ENCODE measurements around the gene ZNF740. TPM values are rescaled to one million over a fixed set of nuclear protein-coding genes. Genes with fewer than 3 reads are reported as not detected.

The ZNF740 gene
- total and polyA plus RNA-seq, 2 of the 8 experiments (the other 6 are each of a cell fraction or from before 2014, with no cell fraction given), result 8.2 to 40.0 TPM

- Histone ChIP-seq H2BK120ac (replicated peaks; ENCODE audit: low read depth, low read length) (no peak overlapping the region), H2AK5ac (ENCODE audit: low read depth, low read length) (no peak overlapping the region), H2AFZ (ENCODE audit: low read length) (no peak overlapping the region), H2BK20ac (ENCODE audit: low read length) (no peak overlapping the region), H3K4me3 (ENCODE audit: extremely low read depth in 1 of 4, insufficient read depth in 2 of 4, low read depth in 3 of 4, low read length in 4 of 4) (no peak overlapping the region), H3K79me1 (ENCODE audit: low read depth, low read length) (no peaks in the 10 kb centered on the region), H3K23me2 (ENCODE audit: low read depth, low read length) (peaks cover 2% of the 10 kb centered on the region; the same call in 1 of the 2 replicates), H3K9ac (replicated peaks in 1 of 4; ENCODE audit: extremely low read depth in 1 of 4, low read depth in 3 of 4, low read length in 3 of 4) (no peak overlapping the region), H4K91ac (replicated peaks; ENCODE audit: insufficient read length, low read length) (no peak overlapping the region), H3K9me3 (ENCODE audit: insufficient read depth in 2 of 2, low read depth in 1 of 2, low read length in 1 of 2) (no peaks in the 10 kb centered on the region), H3K56ac (replicated peaks; ENCODE audit: insufficient read length, low read depth, low read length) (no peak overlapping the region), H3K27me3 (replicated peaks in 1 of 4; ENCODE audit: control insufficient read depth in 3 of 4, extremely low read depth in 1 of 4, insufficient read depth in 3 of 4, low read length in 3 of 4) (peaks cover 2 to 37% (median 19%) of the 10 kb centered on the region in 4 experiments), H3K36me3 (ENCODE audit: control insufficient read depth in 2 of 4, insufficient read depth in 4 of 4, low read length in 3 of 4) (peaks cover 0 to 2% (median 0%) of the 10 kb centered on the region in 4 experiments; a peak in 1 of 8 replicates), H4K20me1 (replicated peaks in 1 of 2; ENCODE audit: control insufficient read depth in 1 of 2, insufficient read depth in 2 of 2, low read length in 2 of 2) (peaks cover 2 to 7% of the 10 kb centered on the region in 2 experiments), H3K4ac (replicated peaks; ENCODE audit: insufficient read length, low read depth, low read length) (no peak overlapping the region), H2BK15ac (ENCODE audit: low read length) (no peak overlapping the region), H4K8ac (ENCODE audit: extremely low read depth, insufficient read depth, low read length) (no peak overlapping the region), H2BK12ac (ENCODE audit: low read depth, low read length) (no peak overlapping the region), H4K5ac (ENCODE audit: insufficient read length, low read depth, low read length) (no peak overlapping the region), H3K23ac (ENCODE audit: insufficient read length) (no peak overlapping the region), H3K4me1 (replicated peaks in 1 of 4; ENCODE audit: control insufficient read depth in 3 of 4, insufficient read depth in 4 of 4, low read length in 3 of 4) (peaks cover 0 to 3% (median 2%) of the 10 kb centered on the region in 4 experiments; a peak in 4 of 7 replicates), H3K4me2 (ENCODE audit: insufficient read depth in 1 of 2, low read depth in 2 of 2, low read length in 2 of 2) (no peak overlapping the region), H3K79me2 (ENCODE audit: control insufficient read depth in 1 of 2, insufficient read depth in 2 of 2, low read length in 2 of 2) (no peaks in the 10 kb centered on the region), H3K27ac (ENCODE audit: low read depth, low read length) (no peak overlapping the region), H3K18ac (ENCODE audit: extremely low read depth, low read length) (no peak overlapping the region), H2BK5ac (ENCODE audit: low read depth, low read length) (no peak overlapping the region), H3K14ac (ENCODE audit: insufficient read length) (no peak overlapping the region)
- TF ChIP-seq EGR1 (IDR thresholded peaks at IDR 0.05; ENCODE audit: borderline replicate concordance, low read depth, low read length) (no peak), CHD2 (IDR thresholded peaks at IDR 0.05; ENCODE audit: low read length) (no peak), POLR2A (IDR thresholded peaks at IDR 0.05; ENCODE audit: control extremely low read depth in 1 of 2, low read depth in 2 of 2, low read length in 2 of 2) (0 out of 3 replicates have a peak, but pooled peaks of 1 of the 2 experiments have one; percentile 1)
- DNase-seq (ENCODE audit: low read depth in 1 of 2, low spot score in 2 of 2) (no peak), FAIRE-seq (no peak)
- CTCF ChIA-PET (ENCODE audit: partially characterized antibody), result interaction anchor here (0.6 to 12.9 kb wide), 16 partner anchors 9 to 129 kb away, joined by 3 to 198 read pairs (median 18); partner anchors contain the start of genes CSAD, ESPL1, ITGB7 and ZNF740
- POLR2A ChIA-PET (ENCODE audit: partially characterized antibody), result interaction anchor here (0.7 to 2.1 kb wide), 8 partner anchors 10 to 97 kb away, joined by 3 to 7 read pairs (median 4); partner anchors contain the start of genes CSAD, IGFBP6 and ITGB7
- WGBS, 2 experiments (ENCODE audit: extremely low coverage in 1 of 2, insufficient coverage in 1 of 2, insufficient read length in 1 of 2, insufficient replicate concordance in 2 of 2, low coverage in 1 of 2, low lambda C conversion rate in 2 of 2, missing lambda C conversion rate in 1 of 2), result 81% methylated on average over 8 of the region's 11 CpGs; no CpG with 5 or more reads in 1 of the 2 experiments
Measured at GRCh38 chr12:53193985-53194716, 13.6 kb downstream of the ZNF740 start.
